ENCODE results near the gene PSMA8.
"Not testable (repeated sequence)": the region's sequence is repeated elsewhere in the genome, so short reads cannot be mapped to it uniquely, and the experiment has no call there.

The PSMA8 gene

DNA sequence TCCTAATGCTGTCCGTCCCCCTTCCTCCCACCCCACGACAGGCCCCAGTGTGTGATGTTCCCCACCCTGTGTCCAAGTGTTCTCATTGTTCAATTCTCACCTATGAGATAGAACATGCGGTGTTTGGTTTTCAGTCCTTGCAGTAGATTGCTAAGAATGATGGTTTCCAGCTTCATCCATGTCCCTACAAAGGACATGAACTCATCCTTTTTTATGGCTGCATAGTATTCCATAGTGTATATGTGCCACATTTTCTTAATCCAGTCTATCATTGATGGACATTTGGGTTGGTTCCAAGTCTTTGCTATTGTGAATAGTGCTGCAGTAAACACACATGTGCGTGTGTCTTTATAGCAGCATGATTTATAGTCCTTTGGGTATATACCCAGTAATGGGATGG, 105.0 kb downstream of the PSMA8 start:
- not testable (repeated sequence) for DNase-seq

DNA sequence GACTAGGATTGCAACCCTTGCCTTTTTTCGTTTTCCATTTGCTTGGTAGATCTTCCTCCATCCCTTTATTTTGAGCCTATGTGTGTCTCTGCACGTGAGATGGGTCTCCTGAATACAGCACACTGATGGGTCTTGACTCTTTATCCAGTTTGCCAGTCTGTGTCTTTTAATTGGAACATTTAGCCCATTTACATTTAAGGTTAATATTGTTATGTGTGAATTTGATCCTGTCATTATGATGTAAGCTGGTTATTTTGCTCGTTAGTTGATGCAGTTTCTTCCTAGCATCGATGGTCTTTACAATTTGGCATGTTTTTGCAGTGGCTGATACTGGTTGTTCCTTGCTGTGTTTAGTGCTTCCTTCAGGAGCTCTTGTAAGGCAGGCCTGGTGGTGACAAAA, 108.7 kb downstream of the PSMA8 start:
- not testable (repeated sequence) for DNase-seq

Data from NCI-H2081 treated with DMSO at 0.1 percent for 48 hours (cell line).